Endometrium (tissue), 2 donors: ENCODE data around the gene CEP350.

Source experiments
- FAIRE-seq: peaks from 2 replicates; lab custom pipeline; 2012; peaks lifted over from hg19 to GRCh38; lab: Jason Lieb, UNC
- donor health status: control.
- donor health status: control.

The CEP350 gene

DNA sequence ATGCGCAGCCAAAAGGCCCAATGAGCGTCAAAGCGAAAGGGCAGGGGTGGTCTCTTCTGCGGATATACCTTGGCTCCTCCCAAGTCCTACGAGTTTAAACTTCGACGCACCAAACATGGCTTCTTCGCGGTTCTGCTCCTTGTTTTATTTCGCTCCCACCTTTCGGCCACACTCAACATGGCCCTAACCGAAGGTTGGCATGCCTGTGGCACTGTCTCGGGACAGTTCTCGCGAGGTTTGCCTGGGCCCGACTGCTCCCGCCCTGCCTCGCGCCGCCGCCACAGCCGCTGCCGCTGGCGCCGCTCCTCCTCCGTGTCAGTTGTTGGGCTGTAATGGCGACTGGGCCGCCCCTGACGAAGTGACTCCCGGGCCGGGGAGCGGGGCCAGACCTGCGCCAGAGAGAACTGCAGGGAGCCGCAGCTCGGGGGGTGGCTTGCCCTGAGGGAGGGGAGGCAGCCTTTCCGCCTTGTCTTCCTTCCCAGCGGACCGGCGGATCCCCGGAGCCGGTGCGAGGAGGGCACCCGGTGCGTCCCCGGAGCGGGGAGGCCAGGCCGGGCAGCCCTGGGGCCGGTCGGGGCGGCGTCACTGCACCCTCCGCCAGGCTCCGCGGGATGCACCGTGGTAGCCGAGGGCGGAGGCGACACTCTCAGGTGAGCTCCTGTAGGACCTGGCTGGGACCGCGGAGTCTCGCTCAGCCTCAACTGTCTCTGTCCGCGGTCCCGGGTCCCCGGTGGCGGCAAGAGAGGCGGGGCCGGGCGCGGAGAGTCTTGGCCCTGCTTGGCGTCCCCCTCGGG lies at the start of gene CEP350:
TSS of gene CEP350 (plus strand) at position 318 of the 794 bp plus-strand sequence. CDS start 31,372 bp downstream, outside the sequence.
- FAIRE-seq: peak; percentile 95

DNA sequence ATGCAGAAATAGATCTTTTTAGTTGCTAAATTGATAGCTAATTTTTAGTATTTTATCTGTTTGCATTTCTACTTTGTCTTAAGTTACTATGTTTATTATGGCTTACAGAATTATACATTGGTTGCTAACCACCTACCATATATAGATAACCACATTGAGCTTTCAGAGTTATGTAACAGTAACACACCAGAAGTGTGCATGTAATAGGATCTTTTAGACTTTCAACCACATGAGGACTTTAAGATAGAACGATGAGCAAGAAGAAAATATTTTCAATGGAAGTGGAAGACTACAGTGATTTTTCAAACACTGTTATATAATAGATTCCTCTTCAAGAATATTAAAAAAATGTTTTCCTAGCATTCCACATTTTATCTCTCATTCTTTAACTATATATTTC lies 43.7 kb upstream of the CEP350 start:
- FAIRE-seq: no peak

DNA sequence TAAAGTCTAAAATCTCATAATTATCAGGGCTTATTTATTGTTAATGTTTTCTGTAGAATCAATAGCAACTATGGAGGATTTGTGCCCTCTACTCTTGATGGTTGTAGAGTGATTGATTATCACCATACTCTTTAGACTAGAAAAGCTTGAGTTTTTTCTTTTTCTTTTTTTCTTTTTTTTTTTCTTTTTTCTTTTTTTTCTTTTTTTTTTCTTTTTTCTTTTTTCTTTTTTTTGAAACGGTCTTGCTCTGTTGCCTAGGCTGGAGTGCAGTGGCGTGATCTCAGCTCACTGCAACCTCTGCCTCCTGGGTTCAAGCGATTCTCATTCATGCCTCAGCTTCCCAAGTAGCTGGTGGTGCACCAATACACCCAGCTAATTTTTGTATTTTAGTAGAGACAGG lies 42.8 kb upstream of the CEP350 start:
- no peak for FAIRE-seq

DNA sequence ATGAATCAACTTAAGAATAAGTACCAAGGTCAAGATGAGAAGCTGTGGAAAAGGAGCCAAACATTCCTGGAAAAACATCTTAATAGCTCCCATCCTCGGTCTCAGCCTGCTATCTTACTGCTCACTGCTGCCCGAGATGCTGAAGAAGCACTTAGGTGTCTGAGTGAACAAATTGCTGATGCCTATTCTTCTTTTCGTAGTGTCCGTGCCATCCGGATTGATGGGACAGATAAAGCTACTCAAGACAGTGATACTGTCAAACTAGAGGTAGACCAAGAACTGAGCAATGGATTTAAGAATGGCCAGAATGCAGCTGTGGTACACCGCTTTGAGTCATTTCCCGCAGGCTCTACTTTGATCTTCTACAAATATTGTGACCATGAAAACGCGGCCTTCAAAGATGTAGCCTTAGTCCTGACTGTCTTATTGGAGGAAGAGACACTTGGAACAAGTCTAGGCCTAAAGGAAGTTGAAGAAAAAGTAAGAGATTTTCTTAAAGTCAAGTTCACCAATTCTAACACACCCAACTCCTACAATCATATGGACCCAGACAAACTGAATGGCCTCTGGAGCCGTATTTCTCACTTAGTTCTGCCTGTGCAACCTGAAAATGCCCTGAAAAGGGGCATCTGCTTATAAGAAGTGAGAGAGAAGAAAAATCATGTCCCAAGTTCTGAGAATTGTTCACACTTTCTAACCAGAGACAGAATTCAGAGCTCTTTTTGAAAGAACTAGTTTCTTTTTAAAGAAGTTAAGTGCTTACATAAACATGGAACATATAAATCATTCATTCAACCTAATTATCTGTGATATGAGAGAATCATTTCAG lies 36.8 kb upstream of the CEP350 start:
- FAIRE-seq: no peak

DNA sequence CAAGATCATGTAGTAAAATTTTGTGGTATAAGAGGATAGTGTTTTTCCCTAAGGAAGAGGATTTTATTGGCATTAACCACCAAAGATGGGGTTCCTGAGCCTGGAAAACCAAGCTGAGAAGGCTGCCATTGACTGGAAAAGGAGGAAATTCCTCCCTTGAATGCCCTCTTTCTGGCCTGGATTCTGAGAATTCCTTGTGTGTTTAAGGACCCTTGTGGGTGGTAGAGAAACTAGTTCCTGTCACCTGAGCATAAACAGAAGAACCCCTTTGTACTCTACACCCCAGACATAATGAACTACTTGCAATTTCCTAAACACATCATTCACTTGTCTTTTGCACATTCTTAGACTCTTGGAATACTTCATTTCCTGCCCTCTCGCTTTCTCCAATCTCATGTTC lies 33.1 kb upstream of the CEP350 start:
- no peak for FAIRE-seq

DNA sequence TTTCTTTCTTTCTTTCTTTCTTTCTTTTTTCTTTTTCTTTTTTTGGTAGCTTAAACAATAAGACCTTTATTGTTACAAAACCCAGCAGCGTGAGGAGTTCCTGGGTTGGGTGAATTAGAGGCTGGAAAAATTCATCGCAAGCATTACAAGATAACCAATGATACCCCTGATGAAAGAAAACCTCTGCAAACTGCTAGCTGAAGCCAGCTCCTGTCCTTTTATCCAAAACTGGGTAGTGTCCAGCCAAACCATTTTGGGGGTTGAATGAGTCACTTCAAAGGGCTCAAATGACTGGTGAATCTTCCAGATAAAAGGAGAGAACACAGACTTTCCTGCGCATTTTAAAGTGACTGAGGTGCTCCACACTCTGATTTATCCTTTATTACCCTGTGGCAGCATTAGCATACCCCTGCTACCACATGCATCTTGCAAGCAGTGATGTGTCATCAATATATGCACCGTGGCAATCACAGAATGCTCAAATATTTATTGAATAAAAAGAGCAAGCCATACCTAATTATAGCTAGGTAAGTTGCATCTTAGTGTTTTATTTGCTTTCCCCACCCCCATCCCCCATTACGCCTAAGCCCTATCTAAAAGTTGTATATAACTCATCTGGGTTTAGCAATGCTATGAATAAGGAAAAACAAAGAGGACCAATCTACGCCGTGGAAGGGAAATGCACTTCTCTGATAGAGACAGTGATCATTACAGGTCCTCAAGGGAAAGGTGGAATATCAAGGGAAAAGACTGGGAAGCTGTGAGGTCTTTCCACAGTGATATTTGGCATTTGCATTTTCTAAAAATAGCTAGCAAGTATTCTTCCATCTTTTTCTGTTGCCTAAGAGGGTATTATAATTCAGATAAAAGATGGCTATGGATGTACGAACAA lies 32.4 kb upstream of the CEP350 start:
- FAIRE-seq: no peak

DNA sequence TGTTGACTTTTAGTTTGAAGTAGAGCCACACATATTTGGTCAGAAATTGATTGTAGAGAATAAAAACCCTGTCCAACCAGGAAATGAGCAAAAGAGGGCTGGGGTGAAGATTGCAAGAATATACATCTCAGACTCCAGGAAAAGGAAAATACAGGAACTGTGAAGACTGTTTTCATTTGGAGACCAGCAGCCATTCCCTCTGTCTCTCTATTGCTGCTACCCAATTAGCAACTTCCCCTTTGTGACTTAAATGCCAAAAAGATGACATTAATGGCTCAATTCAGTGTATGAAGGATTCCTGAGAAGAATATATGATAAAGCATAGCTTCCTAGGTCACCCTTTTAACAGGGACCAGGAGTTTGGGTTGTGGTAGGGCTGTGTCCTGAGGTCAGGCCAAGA lies 31.6 kb upstream of the CEP350 start:
- FAIRE-seq: no peak

GRCh38 chr1:179924268-179924667 lies 30.3 kb upstream of the CEP350 start:
- FAIRE-seq: no peak

GRCh38 chr1:179925302-179925701 lies 29.3 kb upstream of the CEP350 start:
- no peak for FAIRE-seq

DNA sequence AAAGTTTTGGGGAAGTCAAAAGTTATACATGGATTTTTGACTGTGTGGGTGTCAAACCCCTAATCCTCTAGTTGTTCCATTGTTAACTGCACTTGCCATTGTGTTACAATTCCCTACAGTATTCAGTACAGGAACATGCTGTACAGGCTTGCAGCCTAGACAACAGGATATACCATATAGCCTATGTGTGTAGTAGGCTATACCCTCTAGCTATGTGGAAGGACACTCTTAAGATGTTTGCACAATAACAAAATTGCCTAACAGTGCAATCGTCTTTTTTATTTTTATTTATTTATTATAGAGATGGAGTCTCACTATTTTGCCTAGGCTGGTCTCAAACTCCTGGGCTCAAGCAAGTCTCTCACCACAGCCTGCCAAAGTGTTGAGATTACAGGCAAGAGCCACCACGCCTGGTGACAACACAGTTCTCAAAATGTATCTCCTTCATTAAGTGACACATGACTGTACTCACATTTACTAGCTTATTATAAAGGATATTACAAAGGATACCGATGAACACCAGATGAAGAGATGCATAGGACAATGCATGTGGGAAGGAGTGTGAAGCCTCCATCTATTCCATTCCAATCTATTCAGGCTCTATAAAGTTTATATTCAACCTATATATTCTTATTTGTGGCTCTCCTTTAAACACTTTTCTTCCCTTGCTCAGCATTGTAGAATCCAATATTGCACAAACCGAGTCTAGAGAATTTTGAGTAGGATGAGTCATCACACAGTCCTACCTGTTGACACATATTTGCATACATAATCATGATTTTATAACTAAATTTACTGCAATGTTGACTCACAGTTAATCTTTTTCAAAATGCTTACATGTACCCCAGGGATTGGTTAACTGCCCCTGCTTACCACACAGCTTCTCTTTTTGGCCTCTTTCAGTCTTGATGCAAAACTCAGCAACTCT lies 28.4 kb upstream of the CEP350 start:
- FAIRE-seq: no peak

DNA sequence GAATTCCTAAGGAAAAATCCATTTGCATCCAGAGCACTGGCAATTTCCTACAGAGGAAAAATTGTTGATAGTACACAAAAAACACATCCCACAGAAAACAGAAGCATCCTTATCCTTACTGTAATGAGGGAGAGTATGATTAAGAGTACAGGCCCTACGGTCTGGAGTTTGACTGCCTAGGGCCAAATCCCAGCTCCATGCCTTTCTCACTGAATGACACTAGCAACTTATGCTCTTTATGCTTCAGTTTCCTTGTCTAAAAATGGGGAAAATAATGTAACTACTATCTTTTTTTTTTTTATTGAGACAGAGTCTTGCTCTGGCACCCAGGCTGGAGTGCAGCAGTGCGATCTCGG lies 27.8 kb upstream of the CEP350 start:
- no peak for FAIRE-seq

- FAIRE-seq: no peak
These were observed 24.4 kb upstream of the CEP350 start for GRCh38 chr1:179929955-179930798.

GRCh38 chr1:179930867-179931266 lies 23.7 kb upstream of the CEP350 start:
- FAIRE-seq: no peak

DNA sequence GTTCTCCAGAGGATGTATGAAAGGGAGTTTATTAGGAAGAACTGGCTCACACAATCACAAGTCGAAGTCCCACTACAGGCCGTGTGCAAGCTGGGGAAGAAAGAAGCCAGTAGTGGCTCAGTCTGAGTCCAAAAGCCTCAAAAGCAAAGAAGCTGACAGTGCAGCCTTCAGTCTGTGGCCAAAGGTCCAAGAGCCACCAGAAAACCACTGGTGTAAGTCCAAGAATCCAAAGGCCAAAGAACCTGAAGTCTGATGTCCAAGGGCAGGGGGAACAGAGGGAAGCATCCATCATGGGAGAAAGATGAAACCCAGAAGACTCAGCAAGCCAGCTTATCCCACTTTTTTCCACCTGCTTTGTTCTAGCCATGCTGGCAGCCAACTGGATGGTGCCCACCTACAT lies 21.4 kb upstream of the CEP350 start:
- no peak for FAIRE-seq

DNA sequence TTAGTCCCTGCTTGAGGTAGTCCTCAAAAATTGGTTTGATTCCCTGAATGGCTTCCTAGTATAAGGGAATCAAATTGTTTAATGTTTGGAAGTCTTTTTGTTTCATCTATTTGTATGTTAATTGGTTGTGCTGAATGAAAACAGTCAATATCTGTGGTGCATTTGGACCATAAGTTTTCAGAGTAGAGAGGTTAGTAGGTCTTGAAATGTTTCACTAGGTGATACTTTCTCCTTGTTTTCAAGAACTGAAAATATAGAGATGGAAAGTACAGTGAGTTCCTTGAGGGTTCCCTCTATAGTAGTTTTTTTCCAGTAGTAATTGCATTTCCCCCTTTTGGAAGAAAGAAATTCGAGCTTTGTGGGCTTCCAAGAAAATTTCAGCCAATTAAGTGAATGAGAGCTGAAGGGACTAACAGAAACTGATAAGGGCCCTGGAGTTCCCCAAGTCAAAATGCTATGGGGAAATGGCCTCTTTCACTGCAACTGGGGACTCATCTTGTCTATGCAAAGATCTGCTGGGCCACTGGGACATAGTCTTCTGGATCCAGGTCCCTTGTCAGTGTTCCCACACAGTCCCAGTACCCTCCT lies 18.6 kb upstream of the CEP350 start:
- FAIRE-seq: no peak

DNA sequence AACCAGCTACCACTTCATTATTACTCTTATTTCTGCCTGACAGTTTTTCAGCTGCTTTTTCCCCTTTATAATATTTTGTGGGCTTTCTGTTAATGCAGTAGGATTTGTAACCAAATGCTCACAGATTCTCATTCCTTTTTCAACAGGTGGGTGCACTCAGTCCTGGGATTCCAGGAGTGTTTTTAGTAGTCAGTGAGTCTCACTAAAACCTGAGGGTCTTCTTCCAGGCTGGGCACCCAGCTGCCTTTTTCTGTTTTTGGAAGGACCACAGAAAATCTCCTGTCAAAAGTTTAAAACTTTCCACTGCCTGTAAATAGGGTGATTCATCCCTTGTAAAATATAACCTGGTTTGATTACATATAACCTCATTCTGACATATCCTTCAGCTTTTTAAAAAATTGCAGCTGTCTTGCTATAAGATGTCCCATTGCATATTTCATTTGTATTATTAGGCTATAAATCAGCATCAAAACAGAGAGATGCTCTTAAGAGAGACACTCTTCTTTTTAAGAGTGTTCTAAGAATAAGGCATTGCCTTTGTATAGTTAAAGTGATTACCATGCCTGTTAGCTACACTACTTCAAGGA lies 16.8 kb upstream of the CEP350 start:
- FAIRE-seq: no peak

DNA sequence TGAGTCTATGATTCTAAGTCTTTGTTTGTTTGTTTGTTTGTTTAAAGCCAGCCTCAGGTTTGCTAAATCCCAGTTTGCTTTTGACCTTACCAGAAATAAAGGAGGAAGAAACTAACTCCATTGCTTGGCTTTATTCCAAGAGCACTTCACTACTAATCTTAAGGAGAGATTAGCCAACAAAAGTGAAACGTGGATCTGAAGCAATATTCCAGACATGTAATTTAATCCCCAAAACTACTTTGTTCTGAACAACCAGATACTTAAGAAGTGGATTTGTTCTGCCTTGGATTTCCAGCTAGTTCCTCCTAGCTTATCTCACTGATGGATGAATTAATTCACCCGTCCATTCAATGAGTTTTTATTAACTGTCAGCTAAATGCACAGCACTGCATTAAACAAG lies 15.9 kb upstream of the CEP350 start:
- no peak for FAIRE-seq

DNA sequence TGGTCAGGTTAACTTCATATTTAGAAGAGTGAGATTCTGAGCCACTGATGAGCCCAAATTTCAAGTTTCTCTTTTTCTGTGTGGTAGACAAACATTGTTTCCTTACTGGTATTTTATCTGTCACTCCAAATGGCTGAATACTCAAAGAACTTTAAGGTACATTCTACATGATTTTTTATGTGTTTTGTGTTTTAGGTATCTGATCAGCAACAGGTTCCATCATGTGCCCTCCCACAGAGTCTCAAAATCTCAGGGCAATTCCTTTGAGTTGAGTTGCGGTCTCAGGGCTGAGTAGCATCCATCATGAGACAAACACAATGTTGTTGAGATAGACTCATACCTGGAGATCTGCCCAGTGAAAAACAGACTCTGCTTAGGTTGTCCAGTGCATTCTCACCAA lies 14.7 kb upstream of the CEP350 start:
- FAIRE-seq: no peak

DNA sequence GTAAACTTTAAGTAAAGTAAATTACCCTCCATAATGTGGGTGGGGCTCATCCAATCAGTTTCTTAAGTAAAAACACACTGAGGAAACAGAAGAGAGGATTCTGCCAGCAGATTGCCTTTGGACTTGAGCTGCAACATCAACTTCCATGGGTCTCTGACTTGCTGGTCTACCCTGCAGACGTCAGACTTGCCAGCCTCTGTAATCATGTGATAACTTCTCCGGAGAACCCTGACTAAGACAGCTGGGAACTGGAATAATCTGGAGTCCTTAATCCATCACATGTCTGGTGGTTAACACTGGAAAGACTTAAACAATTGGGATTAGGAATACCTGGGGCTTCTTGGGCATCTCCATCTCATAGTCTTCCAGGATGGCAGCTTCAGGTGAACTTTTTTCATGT lies 13.2 kb upstream of the CEP350 start:
- no peak for FAIRE-seq

GRCh38 chr1:179950651-179951050 lies 4.0 kb upstream of the CEP350 start:
- no peak for FAIRE-seq
